ENCODE measurements around the gene JADE2. TPM values are rescaled to one million over a fixed set of nuclear protein-coding genes. Genes with fewer than 3 reads are reported as not detected.

JADE2 gene
- total and polyA plus RNA-seq, 2 of the 8 experiments (the other 6 are each of a cell fraction or from before 2014, with no cell fraction given), result 19.2 to 55.8 TPM

GRCh38 chr5:134570886-134571285 lies 45.4 kb downstream of the JADE2 start:
- H3K9ac ChIP-seq (replicated peaks in 1 of 4; ENCODE audit: extremely low read depth in 1 of 4, low read depth in 3 of 4, low read length in 3 of 4), result no peak overlapping the region
- no peak overlapping the region for H3K4ac ChIP-seq (replicated peaks; ENCODE audit: insufficient read length, low read depth, low read length)
- no peak overlapping the region for H4K91ac ChIP-seq (replicated peaks; ENCODE audit: insufficient read length, low read length)
- H2BK5ac ChIP-seq (ENCODE audit: low read depth, low read length), result no peak overlapping the region
- H3K36me3 ChIP-seq (ENCODE audit: control insufficient read depth in 2 of 4, insufficient read depth in 4 of 4, low read length in 3 of 4), result peaks cover 28 to 53% (median 45%) of the 10 kb centered on the region in 4 experiments
- H3K4me2 ChIP-seq (ENCODE audit: insufficient read depth in 1 of 2, low read depth in 2 of 2, low read length in 2 of 2), result no peak overlapping the region
- H3K14ac ChIP-seq (ENCODE audit: insufficient read length), result no peak overlapping the region
- FAIRE-seq, result no peak
- ChIA-PET CTCF (ENCODE audit: partially characterized antibody) (interaction anchor here (0.7 to 11.6 kb wide), 2 partner anchors 10 to 16 kb away, joined by 4 to 97 read pairs; no protein-coding TSS in a partner anchor), POLR2A (ENCODE audit: partially characterized antibody) (interaction anchor here (1.1 kb wide), 1 partner anchor 15 kb away, joined by 3 read pairs; no protein-coding TSS in a partner anchor)
- WGBS, 2 experiments (ENCODE audit: extremely low coverage in 1 of 2, insufficient coverage in 1 of 2, insufficient read length in 1 of 2, insufficient replicate concordance in 2 of 2, low coverage in 1 of 2, low lambda C conversion rate in 2 of 2, missing lambda C conversion rate in 1 of 2), result 94% methylated on average over 6 of the region's 6 CpGs; no CpG with 5 or more reads in 1 of the 2 experiments
- no peaks in the 10 kb centered on the region for H3K27me3 ChIP-seq (replicated peaks in 1 of 4; ENCODE audit: control insufficient read depth in 3 of 4, extremely low read depth in 1 of 4, insufficient read depth in 3 of 4, low read length in 3 of 4)
- no peak overlapping the region for H3K18ac ChIP-seq (ENCODE audit: extremely low read depth, low read length)
- no peak overlapping the region for H3K23ac ChIP-seq (ENCODE audit: insufficient read length)
- no peak overlapping the region for H3K56ac ChIP-seq (replicated peaks; ENCODE audit: insufficient read length, low read depth, low read length)
- no peaks in the 10 kb centered on the region for H3K9me3 ChIP-seq (ENCODE audit: insufficient read depth in 2 of 2, low read depth in 1 of 2, low read length in 1 of 2)
- peaks cover 6 to 9% of the 10 kb centered on the region in 2 experiments for H4K20me1 ChIP-seq (replicated peaks in 1 of 2; ENCODE audit: control insufficient read depth in 1 of 2, insufficient read depth in 2 of 2, low read length in 2 of 2)
- no peak overlapping the region for H3K27ac ChIP-seq (ENCODE audit: low read depth, low read length)
- H4K8ac ChIP-seq (ENCODE audit: extremely low read depth, insufficient read depth, low read length), result no peak overlapping the region
- no peak overlapping the region for H4K5ac ChIP-seq (ENCODE audit: insufficient read length, low read depth, low read length)
- H2BK15ac ChIP-seq (ENCODE audit: low read length), result no peak overlapping the region
- no peaks in the 10 kb centered on the region for H3K4me1 ChIP-seq (replicated peaks in 1 of 4; ENCODE audit: control insufficient read depth in 3 of 4, insufficient read depth in 4 of 4, low read length in 3 of 4)
- H3K79me1 ChIP-seq (ENCODE audit: low read depth, low read length), result peaks cover 4% of the 10 kb centered on the region; the same call in 1 of the 2 replicates
- H2BK12ac ChIP-seq (ENCODE audit: low read depth, low read length), result no peak overlapping the region
- no peak for DNase-seq (ENCODE audit: low read depth in 1 of 2, low spot score in 2 of 2)
- H2BK20ac ChIP-seq (ENCODE audit: low read length), result no peak overlapping the region
- no peaks in the 10 kb centered on the region; a peak in 1 of 4 replicates for H3K79me2 ChIP-seq (ENCODE audit: control insufficient read depth in 1 of 2, insufficient read depth in 2 of 2, low read length in 2 of 2)
- no peak overlapping the region for H2BK120ac ChIP-seq (replicated peaks; ENCODE audit: low read depth, low read length)
- H3K23me2 ChIP-seq (ENCODE audit: low read depth, low read length), result no peaks in the 10 kb centered on the region
- H3K4me3 ChIP-seq (ENCODE audit: extremely low read depth in 1 of 4, insufficient read depth in 2 of 4, low read depth in 3 of 4, low read length in 4 of 4), result no peak overlapping the region
- H2AK5ac ChIP-seq (ENCODE audit: low read depth, low read length), result no peak overlapping the region
- no peak overlapping the region for H2AFZ ChIP-seq (ENCODE audit: low read length)
- no peak for TF ChIP-seq TCF12 (IDR thresholded peaks at IDR 0.05; ENCODE audit: low read depth, low read length)
- no peak for TF ChIP-seq RBBP5 (IDR thresholded peaks at IDR 0.05; ENCODE audit: borderline replicate concordance, low read depth, low read length)
- no peak for TF ChIP-seq CTCF (IDR thresholded peaks at IDR 0.05; ENCODE audit: control extremely low read depth in 1 of 3, insufficient read depth in 1 of 3, low read depth in 1 of 3, low read length in 3 of 3)
- TF ChIP-seq JUN (IDR thresholded peaks at IDR 0.05; ENCODE audit: low read depth, low read length), result no peak
- no peak for TF ChIP-seq RAD21 (IDR thresholded peaks at IDR 0.05 in 1 of 2, conservative IDR thresholded peaks at IDR 0.05 in 1 of 2; ENCODE audit: low read depth in 2 of 2, low read length in 2 of 2)
- TF ChIP-seq GABPA (IDR thresholded peaks at IDR 0.05; ENCODE audit: borderline replicate concordance, insufficient read depth, low read length), result no peak
- no peak for TF ChIP-seq USF2 (IDR thresholded peaks at IDR 0.05; ENCODE audit: low read length)
- no peak for TF ChIP-seq TAF1 (IDR thresholded peaks at IDR 0.05; ENCODE audit: low read depth, low read length)
- TF ChIP-seq BACH1 (IDR thresholded peaks at IDR 0.05; ENCODE audit: low read length), result no peak
- TF ChIP-seq TEAD4 (IDR thresholded peaks at IDR 0.05; ENCODE audit: low read depth, low read length), result no peak

Data from H1 (cell line).